Measurements from ENCODE around the gene HEATR3. TPM values are rescaled to one million over a fixed set of nuclear protein-coding genes. Genes with fewer than 3 reads are reported as not detected.

The HEATR3 gene
- total RNA-seq, 2 experiments from 2014 or later = 19.8 to 20.1 TPM

DNA sequence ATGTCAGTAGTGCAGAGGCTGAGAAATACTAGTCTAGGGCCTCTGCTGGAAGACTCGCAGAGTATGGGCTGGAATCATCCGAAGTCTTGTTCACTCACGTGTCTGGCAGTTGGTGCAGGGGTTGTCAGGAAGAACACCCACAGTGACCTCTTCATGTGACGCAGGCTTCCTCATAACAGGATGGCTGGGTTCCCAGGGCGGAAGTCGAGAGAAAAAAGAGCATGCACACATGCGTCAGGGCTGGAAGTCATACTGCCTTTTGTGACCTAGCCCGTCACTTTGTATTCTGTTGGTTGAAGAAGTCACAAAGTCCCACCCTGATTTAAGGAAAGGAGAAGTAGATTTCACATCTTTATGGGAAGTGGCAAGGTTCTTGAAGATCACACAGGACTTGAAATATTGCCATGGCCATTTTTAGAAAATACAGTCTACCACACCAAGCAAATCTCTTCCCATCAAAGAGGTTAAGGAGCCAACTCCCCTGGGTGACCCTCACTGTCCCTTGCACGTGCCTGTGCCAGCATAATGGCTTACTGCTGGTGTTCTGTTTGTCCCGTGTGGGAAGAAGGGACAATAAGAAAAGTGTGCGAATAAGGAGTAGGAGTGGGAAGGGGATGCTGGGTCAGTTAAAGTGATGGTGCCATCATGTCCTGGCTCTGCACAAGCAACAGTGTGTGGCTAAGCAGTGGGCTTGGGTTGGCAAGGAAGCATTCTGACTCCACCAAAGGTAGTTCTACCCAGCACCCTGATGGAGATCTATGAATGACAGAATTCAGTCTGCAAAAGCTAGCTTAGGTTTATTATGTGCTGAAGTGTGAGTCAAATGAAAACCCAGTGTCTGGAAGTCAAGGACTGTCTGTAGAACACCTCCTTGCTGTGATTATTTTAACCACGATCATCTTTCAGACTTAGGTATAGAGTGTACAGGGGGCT lies 28.1 kb downstream of the HEATR3 start:
- ATAC-seq (ENCODE audit: low read depth) (no peak), DNase-seq (no peak)
- Mint-ChIP-seq H3K4me1 (no peaks in the 10 kb centered on the region), H3K36me3 (peaks cover 14% of the 10 kb centered on the region), H3K4me3 (no peak overlapping the region), H3K27ac (no peak overlapping the region), H3K27me3 (no peaks in the 10 kb centered on the region), H3K9me3 (no peaks in the 10 kb centered on the region)
- POLR2A ChIA-PET = no interaction called here

- H3K4me1 Mint-ChIP-seq = no peaks in the 10 kb centered on the region
- H3K27ac Mint-ChIP-seq = no peak overlapping the region
- no peaks in the 10 kb centered on the region for H3K27me3 Mint-ChIP-seq
- no peak for DNase-seq
- no peak for ATAC-seq (ENCODE audit: low read depth)
- H3K4me3 Mint-ChIP-seq = no peak overlapping the region
- H3K9me3 Mint-ChIP-seq = no peaks in the 10 kb centered on the region
- POLR2A ChIA-PET = no interaction called here
- peaks cover 14% of the 10 kb centered on the region for H3K36me3 Mint-ChIP-seq
Observed at GRCh38 chr16:50096791-50097190, 31.0 kb downstream of the HEATR3 start.

- POLR2A ChIA-PET = no interaction called here
- no peak overlapping the region for H3K4me3 Mint-ChIP-seq
- no peaks in the 10 kb centered on the region for H3K27me3 Mint-ChIP-seq
- H3K36me3 Mint-ChIP-seq = peaks cover 19% of the 10 kb centered on the region
- no peak for DNase-seq
- no peaks in the 10 kb centered on the region for H3K9me3 Mint-ChIP-seq
- H3K4me1 Mint-ChIP-seq = no peaks in the 10 kb centered on the region
- ATAC-seq (ENCODE audit: low read depth) = no peak
- no peak overlapping the region for H3K27ac Mint-ChIP-seq
Observed at GRCh38 chr16:50099957-50100648, 34.3 kb downstream of the HEATR3 start.

GRCh38 chr16:50102051-50102746 lies 36.4 kb downstream of the HEATR3 start:
- no peak overlapping the region for H3K27ac Mint-ChIP-seq
- POLR2A ChIA-PET = no interaction called here
- H3K4me1 Mint-ChIP-seq = no peaks in the 10 kb centered on the region
- peaks cover 22% of the 10 kb centered on the region for H3K36me3 Mint-ChIP-seq
- no peaks in the 10 kb centered on the region for H3K9me3 Mint-ChIP-seq
- DNase-seq (no peak), ATAC-seq (ENCODE audit: low read depth) (no peak)
- no peaks in the 10 kb centered on the region for H3K27me3 Mint-ChIP-seq
- no peak overlapping the region for H3K4me3 Mint-ChIP-seq

DNA sequence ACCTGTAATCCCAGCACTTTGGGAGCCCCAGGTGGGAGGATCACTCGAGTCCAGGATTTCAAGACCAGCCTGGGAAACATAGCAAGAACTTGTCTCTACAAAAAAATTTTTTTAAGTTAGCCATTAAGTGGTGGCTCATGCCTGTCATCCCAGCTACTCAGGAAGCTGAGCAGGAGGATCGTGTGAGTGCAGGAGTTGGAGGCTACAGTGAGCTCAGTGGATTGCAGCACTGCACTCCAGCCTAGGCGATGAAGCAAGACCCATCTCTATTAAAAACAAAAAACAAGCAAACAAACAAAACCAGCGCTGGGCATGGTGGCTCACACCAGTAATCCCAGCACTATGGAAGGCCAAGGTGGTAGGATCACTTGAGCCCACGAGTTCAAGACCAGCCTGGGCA lies 38.0 kb downstream of the HEATR3 start:
- no peak for ATAC-seq (ENCODE audit: low read depth)
- POLR2A ChIA-PET = no interaction called here
- no peaks in the 10 kb centered on the region for H3K27me3 Mint-ChIP-seq
- DNase-seq = no peak
- no peak overlapping the region for H3K27ac Mint-ChIP-seq
- H3K9me3 Mint-ChIP-seq = no peaks in the 10 kb centered on the region
- no peak overlapping the region for H3K4me3 Mint-ChIP-seq
- H3K36me3 Mint-ChIP-seq = peaks cover 24% of the 10 kb centered on the region
- no peaks in the 10 kb centered on the region for H3K4me1 Mint-ChIP-seq

GRCh38 chr16:50114357-50115129 lies 48.8 kb downstream of the HEATR3 start:
- Mint-ChIP-seq H3K27ac (no peak overlapping the region), H3K36me3 (no peaks in the 10 kb centered on the region), H3K4me3 (no peak overlapping the region), H3K9me3 (no peaks in the 10 kb centered on the region), H3K27me3 (peaks cover 6% of the 10 kb centered on the region), H3K4me1 (no peaks in the 10 kb centered on the region)
- POLR2A ChIA-PET = no interaction called here
- no peak for DNase-seq
- ATAC-seq (ENCODE audit: low read depth) = no peak

DNA sequence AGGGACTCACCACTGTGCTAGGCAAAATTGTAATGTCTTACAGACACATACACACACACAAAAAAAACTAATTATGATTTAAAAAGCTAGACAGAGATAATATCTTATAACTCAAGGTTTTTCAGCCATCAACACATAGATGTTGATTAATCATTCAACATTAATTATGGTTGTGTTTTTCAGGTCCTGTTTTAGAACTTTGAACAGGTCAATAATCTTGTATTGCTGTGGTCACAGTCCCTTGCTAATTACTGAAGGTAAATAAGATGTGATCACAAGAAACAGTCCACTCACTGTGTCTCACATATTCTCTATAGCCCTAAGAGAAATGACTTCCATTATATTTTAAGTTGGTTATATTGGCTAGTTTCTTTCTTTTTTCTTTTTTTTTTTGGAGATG lies 54.9 kb downstream of the HEATR3 start:
- Mint-ChIP-seq H3K4me1 (peaks cover 26% of the 10 kb centered on the region), H3K36me3 (peaks cover 1% of the 10 kb centered on the region), H3K27me3 (peaks cover 6% of the 10 kb centered on the region), H3K9me3 (peaks cover 3% of the 10 kb centered on the region), H3K4me3 (no peak overlapping the region), H3K27ac (no peak overlapping the region)
- POLR2A ChIA-PET = no interaction called here
- no peak for DNase-seq
- ATAC-seq (ENCODE audit: low read depth) = no peak

DNA sequence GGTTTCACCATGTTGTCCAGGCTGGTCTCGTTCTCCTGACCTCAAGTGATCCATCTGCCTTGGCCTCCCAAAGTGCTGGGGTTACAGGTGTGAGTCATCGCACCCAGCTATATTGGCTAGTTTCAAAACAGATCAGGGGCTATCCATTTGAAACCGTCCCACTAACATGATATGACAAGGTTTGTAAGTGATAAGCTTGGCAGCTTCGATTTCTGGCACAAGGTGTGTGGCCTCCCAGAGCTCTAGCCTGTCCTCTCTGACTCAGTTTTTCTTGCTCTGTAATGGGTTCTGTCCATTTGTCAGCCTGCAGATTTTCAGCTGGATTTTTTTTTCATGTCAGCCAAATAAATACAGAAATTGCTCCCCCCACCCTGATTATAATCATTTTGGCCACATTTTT lies 55.5 kb downstream of the HEATR3 start:
- Mint-ChIP-seq H3K4me3 (peak overlapping the region; percentile 20), H3K27ac (no peak overlapping the region), H3K36me3 (peaks cover 1% of the 10 kb centered on the region), H3K27me3 (peaks cover 6% of the 10 kb centered on the region), H3K9me3 (peaks cover 3% of the 10 kb centered on the region), H3K4me1 (peaks cover 26% of the 10 kb centered on the region)
- DNase-seq (no peak), ATAC-seq (ENCODE audit: low read depth) (no peak)
- POLR2A ChIA-PET = no interaction called here

- Mint-ChIP-seq H3K27me3 (peaks cover 3% of the 10 kb centered on the region), H3K4me1 (peaks cover 26% of the 10 kb centered on the region), H3K27ac (peak overlapping the region; percentile 27), H3K4me3 (peak overlapping the region; percentile 20), H3K9me3 (peaks cover 3% of the 10 kb centered on the region), H3K36me3 (peaks cover 1% of the 10 kb centered on the region)
- peak; percentile 83 for ATAC-seq (ENCODE audit: low read depth)
- POLR2A ChIA-PET = no interaction called here
- no peak for DNase-seq
Observed at GRCh38 chr16:50121721-50122445, 56.1 kb downstream of the HEATR3 start.

DNA sequence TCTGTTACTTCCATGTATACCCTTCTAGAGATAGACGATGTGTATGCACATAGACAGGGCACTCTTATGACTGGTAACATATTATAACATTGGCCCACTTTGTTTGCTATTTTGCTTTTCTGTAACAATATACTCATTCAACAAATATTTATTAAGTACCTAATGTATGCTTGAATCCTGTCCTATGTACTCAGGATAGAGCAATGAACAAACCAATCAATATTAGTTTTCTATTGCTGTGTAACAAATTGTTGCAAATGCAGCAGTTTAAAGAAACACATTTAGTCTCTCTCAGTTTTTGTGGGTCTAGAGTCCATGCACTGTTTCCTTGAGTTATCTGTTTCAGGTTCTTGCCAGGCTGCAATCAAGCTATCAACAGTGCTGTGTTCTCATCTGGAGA lies 57.6 kb downstream of the HEATR3 start:
- Mint-ChIP-seq H3K4me1 (peaks cover 26% of the 10 kb centered on the region), H3K27ac (no peak overlapping the region), H3K27me3 (peaks cover 3% of the 10 kb centered on the region), H3K9me3 (peaks cover 3% of the 10 kb centered on the region), H3K36me3 (peaks cover 1% of the 10 kb centered on the region), H3K4me3 (no peak overlapping the region)
- POLR2A ChIA-PET = no interaction called here
- no peak for ATAC-seq (ENCODE audit: low read depth)
- no peak for DNase-seq

DNA sequence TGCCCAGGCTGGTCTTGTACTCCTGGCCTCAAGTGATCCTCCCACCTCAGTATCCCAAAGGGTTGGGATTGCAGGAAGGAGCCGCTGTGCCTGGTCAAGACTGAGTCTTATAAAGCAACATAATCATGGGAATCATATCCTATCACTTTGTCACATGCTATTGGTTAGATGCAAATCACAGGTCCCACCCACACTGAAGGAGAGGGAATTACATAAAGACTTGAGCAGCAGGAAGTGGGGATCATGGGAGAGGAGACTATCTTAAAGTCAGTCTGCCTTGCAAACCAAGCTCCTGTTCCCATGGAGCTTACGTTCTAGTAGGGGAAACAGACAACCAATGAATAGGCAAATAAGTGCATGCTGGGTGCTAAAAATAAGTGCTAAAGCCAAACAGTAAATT lies 59.0 kb downstream of the HEATR3 start:
- no peak for ATAC-seq (ENCODE audit: low read depth)
- no peak overlapping the region for H3K27ac Mint-ChIP-seq
- POLR2A ChIA-PET = no interaction called here
- H3K4me1 Mint-ChIP-seq = peaks cover 26% of the 10 kb centered on the region
- H3K4me3 Mint-ChIP-seq = no peak overlapping the region
- H3K27me3 Mint-ChIP-seq = peaks cover 3% of the 10 kb centered on the region
- H3K36me3 Mint-ChIP-seq = peaks cover 1% of the 10 kb centered on the region
- H3K9me3 Mint-ChIP-seq = peaks cover 3% of the 10 kb centered on the region
- no peak for DNase-seq

DNA sequence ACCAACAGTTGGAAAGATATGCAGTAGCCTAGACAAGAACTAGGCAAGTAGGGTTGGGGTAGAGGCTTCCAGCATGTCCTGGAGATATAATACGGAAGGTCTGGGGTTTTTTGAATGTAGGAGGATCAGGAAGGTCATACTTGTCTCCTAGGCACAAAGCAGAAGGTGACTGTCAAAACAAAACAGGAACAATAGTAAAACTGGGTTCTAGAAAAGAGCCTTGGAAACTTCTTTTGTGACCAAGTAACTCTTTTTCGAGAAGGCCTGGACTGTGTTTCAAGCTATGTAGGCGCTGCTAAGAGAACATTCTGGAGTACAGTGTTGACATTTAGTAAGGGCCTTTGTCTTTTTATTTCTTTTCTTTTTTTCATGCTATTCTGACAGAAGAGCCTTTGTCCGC lies 60.4 kb downstream of the HEATR3 start:
- H3K27ac Mint-ChIP-seq = no peak overlapping the region
- POLR2A ChIA-PET = no interaction called here
- H3K4me1 Mint-ChIP-seq = peaks cover 21% of the 10 kb centered on the region
- H3K9me3 Mint-ChIP-seq = peaks cover 3% of the 10 kb centered on the region
- no peak overlapping the region for H3K4me3 Mint-ChIP-seq
- DNase-seq (no peak), ATAC-seq (ENCODE audit: low read depth) (no peak)
- peaks cover 1% of the 10 kb centered on the region for H3K36me3 Mint-ChIP-seq
- H3K27me3 Mint-ChIP-seq = peaks cover 3% of the 10 kb centered on the region

All from activated naive CD8-positive, alpha-beta T cell treated with anti-CD3 and anti-CD28 coated beads, Interleukin-2, amount 10 ng/mL, durations not matched to agents 7 days and 5 days (primary cell).